ENCODE data around the gene PASK. TPM values are rescaled to one million over a fixed set of nuclear protein-coding genes. Genes with fewer than 3 reads are reported as not detected.

PASK gene
- total and polyA plus RNA-seq, 9 of the 15 experiments (the other 6 are each of a cell fraction or from before 2014, with no cell fraction given), result 1.5 to 30.3 (median 9.9) TPM

DNA sequence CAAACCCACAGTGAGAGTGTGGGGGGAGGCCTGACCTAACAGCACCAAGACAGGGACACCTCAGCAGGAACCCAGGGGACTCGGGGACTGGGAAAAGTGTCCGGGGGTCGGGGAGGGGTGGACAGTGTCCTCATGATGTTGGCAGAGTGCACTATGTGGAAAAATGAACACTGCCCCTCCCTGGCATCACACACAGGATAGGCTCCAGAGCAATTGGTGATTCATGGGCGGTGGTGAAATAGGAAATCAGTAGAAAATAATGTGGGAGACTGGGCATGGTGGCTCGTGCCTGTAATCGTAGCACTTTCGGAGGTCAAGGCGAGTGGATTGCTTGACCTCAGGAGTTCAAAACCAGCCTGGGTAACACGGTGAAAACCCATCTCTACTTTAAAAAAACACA is 35.6 kb upstream of the PASK start (continued):
- TF ChIP-seq, protein P1, sequence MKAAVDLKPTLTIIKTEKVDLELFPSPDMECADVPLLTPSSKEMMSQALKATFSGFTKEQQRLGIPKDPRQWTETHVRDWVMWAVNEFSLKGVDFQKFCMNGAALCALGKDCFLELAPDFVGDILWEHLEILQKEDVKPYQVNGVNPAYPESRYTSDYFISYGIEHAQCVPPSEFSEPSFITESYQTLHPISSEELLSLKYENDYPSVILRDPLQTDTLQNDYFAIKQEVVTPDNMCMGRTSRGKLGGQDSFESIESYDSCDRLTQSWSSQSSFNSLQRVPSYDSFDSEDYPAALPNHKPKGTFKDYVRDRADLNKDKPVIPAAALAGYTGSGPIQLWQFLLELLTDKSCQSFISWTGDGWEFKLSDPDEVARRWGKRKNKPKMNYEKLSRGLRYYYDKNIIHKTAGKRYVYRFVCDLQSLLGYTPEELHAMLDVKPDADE (conservative IDR thresholded peaks at IDR 0.05; ENCODE audit: control insufficient read depth, low read depth, low read length), result no peak
- no peak for TF ChIP-seq ZNF12 (CRISPR knock-in tag; IDR thresholded peaks at IDR 0.05)

DNA sequence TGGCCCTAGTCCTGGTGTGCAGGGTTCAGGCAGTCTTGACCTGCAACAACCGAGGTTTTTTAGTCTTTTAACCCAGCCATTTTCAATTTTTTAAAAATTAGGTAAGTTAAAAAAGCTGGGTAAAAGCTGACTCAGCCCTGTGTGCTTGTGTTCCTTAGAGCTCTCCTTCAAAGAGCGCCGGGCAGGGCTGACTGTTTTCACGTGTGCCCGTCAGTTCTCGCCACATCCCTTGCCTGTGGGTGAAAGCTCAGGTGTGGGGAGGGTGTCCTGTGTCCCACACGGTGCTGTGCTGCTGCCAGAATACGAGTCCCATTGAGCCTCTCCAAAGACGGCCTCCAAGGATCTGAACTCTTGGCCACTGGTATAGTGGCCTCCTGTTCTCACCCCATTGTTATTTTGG is 33.9 kb upstream of the PASK start:
- ATAC-seq (no peak), DNase-seq (ENCODE audit: extremely low read depth in 1 of 4, low spot score in 3 of 4) (no peak), FAIRE-seq (no peak)
- Histone ChIP-seq H3K4me3 (no peak overlapping the region), H2AFZ (ENCODE audit: low read depth, low read length) (no peak overlapping the region), H3K36me3 (ENCODE audit: control insufficient read depth, insufficient read depth, low read length) (0 out of 3 replicates have a peak, but pooled peaks cover 7% of the 10 kb centered on the region), H3K4me2 (ENCODE audit: insufficient read depth, low read length) (no peak overlapping the region), H4K20me1 (replicated peaks; ENCODE audit: control insufficient read depth, insufficient read depth, low read length) (no peaks in the 10 kb centered on the region), H3K27me3 (ENCODE audit: control insufficient read depth in 2 of 2, insufficient read depth in 2 of 2, low read length in 2 of 2) (no peaks in the 10 kb centered on the region; a peak in 1 of 5 replicates), H3K9me3 (replicated peaks; ENCODE audit: control insufficient read depth, insufficient read depth, low read depth, low read length) (no peaks in the 10 kb centered on the region), H3K9me1 (ENCODE audit: control insufficient read depth, insufficient read depth, low read length) (no peaks in the 10 kb centered on the region), H3K27ac (ENCODE audit: extremely low read depth, low read depth, low read length) (no peak overlapping the region), H3K79me2 (ENCODE audit: control insufficient read depth, insufficient read depth, low read length) (no peaks in the 10 kb centered on the region), H3K9ac (ENCODE audit: insufficient read depth in 1 of 2, low read depth in 2 of 2, low read length in 2 of 2) (no peak overlapping the region), H3K4me1 (replicated peaks in 1 of 2; ENCODE audit: control insufficient read depth in 2 of 2, insufficient read depth in 2 of 2, low read length in 2 of 2) (peaks cover 0 to 5% of the 10 kb centered on the region in 2 experiments; a peak in 2 of 5 replicates)
- intact Hi-C loops (cut with micrococcal nuclease), result no loop called here
- 59% methylated on average over 8 of the region's 9 CpGs for WGBS (ENCODE audit: insufficient coverage, low coverage, missing lambda C conversion rate)
- ChIA-PET POLR2A (no interaction called here), CTCF (ENCODE audit: low intra/inter-chr PET ratio) (no interaction called here)
- TF ChIP-seq CBFA2T3 (IDR thresholded peaks at IDR 0.05) (no peak), ZNF224 (CRISPR knock-in tag; IDR thresholded peaks at IDR 0.05) (no peak), SRSF7 (optimal IDR thresholded peaks at IDR 0.05; ENCODE audit: low read depth, low read length) (no peak), TCFL5 (CRISPR knock-in tag; conservative IDR thresholded peaks at IDR 0.05) (no peak)
- TF ChIP-seq, protein P2, sequence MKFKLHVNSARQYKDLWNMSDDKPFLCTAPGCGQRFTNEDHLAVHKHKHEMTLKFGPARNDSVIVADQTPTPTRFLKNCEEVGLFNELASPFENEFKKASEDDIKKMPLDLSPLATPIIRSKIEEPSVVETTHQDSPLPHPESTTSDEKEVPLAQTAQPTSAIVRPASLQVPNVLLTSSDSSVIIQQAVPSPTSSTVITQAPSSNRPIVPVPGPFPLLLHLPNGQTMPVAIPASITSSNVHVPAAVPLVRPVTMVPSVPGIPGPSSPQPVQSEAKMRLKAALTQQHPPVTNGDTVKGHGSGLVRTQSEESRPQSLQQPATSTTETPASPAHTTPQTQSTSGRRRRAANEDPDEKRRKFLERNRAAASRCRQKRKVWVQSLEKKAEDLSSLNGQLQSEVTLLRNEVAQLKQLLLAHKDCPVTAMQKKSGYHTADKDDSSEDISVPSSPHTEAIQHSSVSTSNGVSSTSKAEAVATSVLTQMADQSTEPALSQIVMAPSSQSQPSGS (CRISPR knock-in tag; IDR thresholded peaks at IDR 0.05), result no peak
- TF ChIP-seq, protein P3, sequence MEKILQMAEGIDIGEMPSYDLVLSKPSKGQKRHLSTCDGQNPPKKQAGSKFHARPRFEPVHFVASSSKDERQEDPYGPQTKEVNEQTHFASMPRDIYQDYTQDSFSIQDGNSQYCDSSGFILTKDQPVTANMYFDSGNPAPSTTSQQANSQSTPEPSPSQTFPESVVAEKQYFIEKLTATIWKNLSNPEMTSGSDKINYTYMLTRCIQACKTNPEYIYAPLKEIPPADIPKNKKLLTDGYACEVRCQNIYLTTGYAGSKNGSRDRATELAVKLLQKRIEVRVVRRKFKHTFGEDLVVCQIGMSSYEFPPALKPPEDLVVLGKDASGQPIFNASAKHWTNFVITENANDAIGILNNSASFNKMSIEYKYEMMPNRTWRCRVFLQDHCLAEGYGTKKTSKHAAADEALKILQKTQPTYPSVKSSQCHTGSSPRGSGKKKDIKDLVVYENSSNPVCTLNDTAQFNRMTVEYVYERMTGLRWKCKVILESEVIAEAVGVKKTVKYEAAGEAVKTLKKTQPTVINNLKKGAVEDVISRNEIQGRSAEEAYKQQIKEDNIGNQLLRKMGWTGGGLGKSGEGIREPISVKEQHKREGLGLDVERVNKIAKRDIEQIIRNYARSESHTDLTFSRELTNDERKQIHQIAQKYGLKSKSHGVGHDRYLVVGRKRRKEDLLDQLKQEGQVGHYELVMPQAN (IDR thresholded peaks at IDR 0.05; ENCODE audit: borderline replicate concordance), result no peak
- in situ Hi-C loops (cut with MboI), result no loop called here
- no TSS peak for BruUV-seq (replicated peaks)
